ENCODE measurements around the gene AFAP1L1.

AFAP1L1 gene

DNA sequence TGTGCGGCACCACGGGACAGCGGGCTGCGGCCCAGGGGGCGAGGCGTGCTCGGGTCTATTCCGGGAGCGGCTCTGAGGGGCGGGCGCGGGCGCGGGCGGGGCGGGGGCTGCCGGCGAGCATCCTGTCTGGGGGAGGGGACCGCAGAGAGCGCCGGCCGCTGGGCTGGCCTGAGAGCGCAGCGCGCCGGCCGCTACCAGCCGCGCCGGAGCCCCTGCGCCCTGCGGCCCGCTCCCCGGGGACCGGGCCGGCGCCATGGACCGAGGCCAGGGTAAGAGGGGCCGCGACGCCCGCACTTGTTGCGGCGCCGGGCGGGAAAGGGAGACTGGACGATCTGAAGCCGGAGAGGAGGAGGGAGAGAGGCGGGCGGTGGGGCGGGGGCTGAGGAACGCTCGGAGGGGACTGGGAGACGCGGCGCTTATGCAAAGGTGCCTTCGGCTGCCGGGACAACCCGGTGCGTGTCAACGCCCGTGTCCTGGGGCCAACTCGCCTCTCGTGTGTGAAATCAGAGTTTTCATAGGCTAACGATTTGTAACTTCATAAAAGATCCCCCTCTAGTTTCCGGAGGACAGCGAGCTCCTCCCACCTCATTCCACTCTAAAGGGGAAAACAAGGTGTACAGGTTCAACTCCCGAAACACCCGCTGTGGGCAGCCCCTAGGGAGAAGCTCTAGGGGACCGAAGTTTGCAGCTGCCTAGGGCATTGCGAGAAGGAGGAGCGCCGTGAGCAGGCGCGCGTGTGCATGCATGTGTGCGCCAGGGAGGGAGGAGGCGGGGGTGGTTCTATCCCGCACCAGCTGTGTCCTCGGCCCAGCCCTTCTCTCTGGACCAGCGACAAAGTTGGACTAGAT lies at the start of gene AFAP1L1:
Gene AFAP1L1, plus strand, starts transcription at position 144 of the 848 bp plus-strand sequence. Its CDS starts 110 bp downstream, at position 254.
- no peak for TF ChIP-seq ZNF274 (IDR thresholded peaks at IDR 0.05; ENCODE audit: low read depth, low read length)

DNA sequence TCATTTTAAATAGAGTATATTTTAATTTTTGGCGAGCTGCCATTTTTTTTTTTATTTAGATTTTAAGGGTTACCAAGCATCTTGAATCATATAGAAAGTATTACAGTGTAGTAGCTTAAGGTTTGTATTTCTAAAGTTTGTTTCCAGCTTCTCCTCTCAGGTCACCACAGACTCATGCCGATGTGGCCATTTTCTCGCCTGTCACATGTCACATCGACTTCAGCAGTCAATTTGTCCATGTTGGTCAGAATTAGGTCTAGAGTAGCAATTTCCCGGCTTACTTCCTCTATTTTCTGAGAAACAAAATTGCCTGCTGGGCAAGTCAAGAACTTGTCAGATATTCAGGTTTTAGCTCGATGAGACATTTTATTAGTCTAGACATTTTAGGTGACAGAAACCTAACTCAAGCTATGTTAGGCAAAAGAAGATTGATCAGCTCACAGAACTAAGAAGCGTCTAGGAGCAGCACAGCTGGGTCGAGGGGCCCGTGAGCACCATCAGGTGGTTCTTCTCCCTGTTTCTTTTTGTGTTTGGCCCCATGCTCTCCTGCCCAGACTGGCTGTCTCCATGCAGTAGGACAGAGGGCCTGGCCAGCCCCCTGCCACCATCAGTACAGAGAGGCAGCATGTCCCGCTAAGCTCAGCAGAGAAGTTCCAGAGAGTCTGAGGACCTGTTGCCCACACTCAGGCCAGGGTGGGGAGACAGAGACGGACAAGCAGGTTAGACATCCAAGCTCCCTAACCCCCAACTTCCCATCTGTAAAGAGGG lies 48.4 kb upstream of the AFAP1L1 start:
- no peak for TF ChIP-seq ZNF274 (IDR thresholded peaks at IDR 0.05; ENCODE audit: low read depth, low read length)
- no peak overlapping the region for H3K4me3 ChIP-seq (ENCODE audit: low read length)

More for the DNA sequence above, at the start of gene AFAP1L1:
- H3K4me3 ChIP-seq (ENCODE audit: low read length) = peak within 1 kb of the TSS; percentile 29; the same call in 1 of the 2 replicates

DNA sequence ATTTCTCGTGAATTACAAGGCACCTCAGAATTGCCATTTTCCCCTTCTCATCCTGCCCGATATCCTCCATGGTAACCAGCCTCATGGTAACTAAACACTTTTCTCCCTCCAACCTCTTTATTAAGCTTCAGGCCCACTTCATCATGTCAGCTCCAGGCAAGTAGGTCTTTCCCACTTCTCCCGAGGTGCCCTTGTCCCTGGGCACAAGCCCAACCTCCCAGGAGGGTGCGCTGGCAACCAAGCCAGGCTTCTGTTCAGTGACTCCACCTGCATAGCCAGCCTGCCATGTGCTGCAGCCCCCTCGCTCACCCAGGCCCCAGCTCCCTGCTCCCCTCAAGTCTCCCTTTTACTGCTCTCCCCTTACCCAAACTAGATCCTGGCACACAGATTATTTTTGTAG lies 47.4 kb upstream of the AFAP1L1 start:
- no peak for TF ChIP-seq ZNF274 (IDR thresholded peaks at IDR 0.05; ENCODE audit: low read depth, low read length)
- H3K4me3 ChIP-seq (ENCODE audit: low read length) = no peak overlapping the region

DNA sequence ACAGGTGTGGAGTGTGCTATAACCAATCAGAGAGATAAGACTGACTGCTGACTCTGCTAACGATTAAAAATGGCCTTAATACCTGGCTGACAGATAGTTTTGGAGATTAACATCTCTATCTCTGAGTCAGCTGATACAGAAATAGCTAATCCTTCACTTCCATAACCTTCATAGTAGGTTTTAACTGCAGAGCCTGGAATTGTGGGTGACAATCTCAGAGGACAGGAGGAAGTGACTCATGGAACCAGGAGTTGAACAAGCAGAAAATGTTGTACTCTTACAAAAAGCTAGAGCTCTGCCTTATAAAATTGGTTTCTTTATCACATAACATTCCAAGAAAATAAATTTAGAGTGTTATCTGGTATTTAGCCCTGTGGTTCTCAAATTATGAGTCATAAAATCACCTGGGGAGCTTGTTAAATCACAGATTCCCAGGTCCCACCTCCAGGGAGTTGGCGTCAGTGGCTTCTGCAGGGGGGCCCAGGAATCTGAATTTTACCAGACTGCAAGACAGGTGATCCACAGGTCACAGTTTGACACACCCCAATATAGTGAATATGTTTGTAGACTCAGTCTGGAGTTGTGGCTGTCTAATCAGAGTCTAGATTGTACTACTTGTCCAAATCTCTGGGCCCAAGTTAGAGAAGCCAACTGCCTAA lies 44.4 kb upstream of the AFAP1L1 start:
- no peak for TF ChIP-seq ZNF274 (IDR thresholded peaks at IDR 0.05; ENCODE audit: low read depth, low read length)
- H3K4me3 ChIP-seq (ENCODE audit: low read length) = no peak overlapping the region

DNA sequence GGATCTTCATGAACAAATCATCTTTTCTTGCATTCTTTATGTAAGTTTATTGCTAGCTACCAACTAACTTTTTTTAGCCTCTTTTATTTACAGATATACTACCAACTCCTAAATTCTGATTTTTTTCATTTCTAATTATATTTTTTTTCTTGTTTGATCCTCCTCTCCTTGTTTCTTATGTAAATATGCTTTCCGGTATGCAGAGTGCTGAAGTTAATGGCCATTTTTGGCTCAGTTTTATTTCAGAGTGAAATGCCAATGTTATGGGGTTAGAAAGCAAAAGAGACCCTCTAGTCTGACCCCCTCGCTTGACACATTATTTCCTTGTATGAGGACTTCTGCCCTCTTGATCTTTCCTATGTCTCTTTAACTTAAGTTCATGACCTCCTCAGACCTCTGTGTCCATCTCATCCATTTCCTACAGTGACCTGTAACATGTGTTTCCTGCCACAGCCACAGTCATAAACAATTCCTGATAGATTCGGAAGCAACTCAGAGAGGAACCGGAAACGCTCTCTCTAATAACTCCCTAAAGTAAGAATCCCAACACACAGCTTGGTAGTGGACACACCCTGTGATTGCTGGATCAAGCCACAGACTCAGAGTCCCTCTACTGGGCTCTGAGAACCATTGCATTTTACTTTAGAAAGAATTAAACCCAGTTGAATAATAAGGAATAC lies 42.9 kb upstream of the AFAP1L1 start:
- H3K4me3 ChIP-seq (ENCODE audit: low read length) = no peak overlapping the region
- TF ChIP-seq ZNF274 (IDR thresholded peaks at IDR 0.05; ENCODE audit: low read depth, low read length) = no peak

DNA sequence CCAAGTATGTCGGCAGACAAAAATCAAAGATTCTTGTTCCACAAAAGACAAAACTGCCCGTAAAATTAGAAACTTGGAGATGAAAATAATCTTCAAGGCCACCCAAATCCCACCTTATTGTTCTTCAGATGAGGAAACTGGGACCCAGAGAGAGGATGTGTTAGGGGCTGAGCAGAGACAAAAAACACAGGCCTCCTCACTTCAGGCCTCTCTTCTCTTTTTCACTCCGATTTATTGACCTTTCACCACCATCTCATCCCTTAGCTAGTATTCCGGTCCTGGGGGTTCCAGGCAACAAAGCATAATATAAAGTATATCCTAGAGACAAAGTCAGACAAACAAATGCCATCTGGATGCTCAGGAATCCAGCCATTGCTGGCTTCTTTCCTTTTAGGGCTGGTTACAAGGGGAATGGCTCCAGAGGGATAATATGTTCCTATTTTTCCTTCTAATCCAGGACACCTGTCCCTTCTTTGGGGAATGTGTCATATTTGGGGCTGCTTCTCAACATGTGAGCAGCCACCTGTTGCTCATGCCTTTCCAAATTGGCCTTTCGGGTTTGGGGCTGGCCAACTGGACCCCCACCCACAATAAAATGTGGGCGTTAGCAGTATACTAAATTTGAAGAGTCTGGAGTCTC lies 42.2 kb upstream of the AFAP1L1 start:
- H3K4me3 ChIP-seq (ENCODE audit: low read length) = no peak overlapping the region
- no peak for TF ChIP-seq ZNF274 (IDR thresholded peaks at IDR 0.05; ENCODE audit: low read depth, low read length)

DNA sequence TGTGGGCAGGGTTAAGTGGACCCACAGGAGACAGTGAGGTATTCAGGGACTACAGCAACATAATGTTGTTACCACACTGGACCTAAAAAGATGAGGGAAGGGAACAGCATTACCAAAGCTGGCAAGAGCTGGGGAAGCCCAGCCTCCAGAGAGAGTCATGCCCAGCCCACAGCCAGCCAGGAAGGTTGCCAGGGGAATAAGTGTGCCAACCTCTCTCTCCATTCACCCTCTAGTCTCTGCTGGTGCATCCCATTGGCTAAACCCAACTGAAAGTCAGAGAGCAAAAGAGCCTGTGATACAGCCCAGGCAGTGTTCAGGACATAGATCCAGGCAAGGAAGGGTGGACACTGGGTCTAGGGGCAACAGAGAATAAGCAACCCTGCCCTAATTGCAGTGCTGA lies 35.8 kb upstream of the AFAP1L1 start:
- H3K4me3 ChIP-seq (ENCODE audit: low read length) = no peak overlapping the region
- TF ChIP-seq ZNF274 (IDR thresholded peaks at IDR 0.05; ENCODE audit: low read depth, low read length) = no peak

DNA sequence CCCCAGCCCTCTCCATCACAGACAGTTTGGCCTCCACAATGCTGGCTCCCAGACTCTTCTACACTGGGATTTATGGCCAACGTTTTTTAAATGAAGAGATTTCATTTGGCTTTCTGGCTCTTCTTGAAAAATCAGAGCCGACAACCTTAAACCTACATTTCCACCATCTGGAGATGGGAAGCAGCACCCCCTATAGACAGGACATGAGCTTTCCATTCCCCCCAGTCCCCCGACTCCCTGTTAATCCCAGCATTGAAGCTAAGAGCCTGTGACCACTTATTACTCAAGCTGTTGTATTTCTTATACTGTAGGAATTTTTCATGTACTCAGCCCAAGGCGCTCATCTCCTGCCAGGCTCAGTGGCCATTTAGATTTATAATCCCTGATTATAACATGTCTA lies 34.0 kb upstream of the AFAP1L1 start:
- H3K4me3 ChIP-seq (ENCODE audit: low read length) = no peak overlapping the region
- TF ChIP-seq ZNF274 (IDR thresholded peaks at IDR 0.05; ENCODE audit: low read depth, low read length) = no peak

DNA sequence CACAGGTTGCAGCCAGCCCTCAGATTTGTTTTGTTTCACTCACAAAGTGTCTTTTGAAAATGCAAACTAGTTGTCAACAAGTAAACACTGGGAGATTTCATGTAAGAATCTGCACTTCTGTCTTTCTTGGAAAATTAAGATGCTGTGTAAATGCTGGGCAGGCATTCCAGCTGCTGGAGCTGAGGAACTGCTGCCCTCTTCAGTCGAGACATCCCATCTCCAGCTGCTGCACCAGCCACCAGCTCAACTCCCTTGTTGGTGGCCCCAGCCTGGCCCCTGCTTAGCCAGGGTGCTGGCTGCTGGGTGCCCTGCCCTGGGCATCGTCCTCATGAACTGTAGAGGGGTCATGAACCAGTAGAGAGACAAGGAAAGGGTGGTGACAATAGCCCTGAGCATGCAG lies 33.1 kb upstream of the AFAP1L1 start:
- no peak overlapping the region for H3K4me3 ChIP-seq (ENCODE audit: low read length)
- no peak for TF ChIP-seq ZNF274 (IDR thresholded peaks at IDR 0.05; ENCODE audit: low read depth, low read length)

DNA sequence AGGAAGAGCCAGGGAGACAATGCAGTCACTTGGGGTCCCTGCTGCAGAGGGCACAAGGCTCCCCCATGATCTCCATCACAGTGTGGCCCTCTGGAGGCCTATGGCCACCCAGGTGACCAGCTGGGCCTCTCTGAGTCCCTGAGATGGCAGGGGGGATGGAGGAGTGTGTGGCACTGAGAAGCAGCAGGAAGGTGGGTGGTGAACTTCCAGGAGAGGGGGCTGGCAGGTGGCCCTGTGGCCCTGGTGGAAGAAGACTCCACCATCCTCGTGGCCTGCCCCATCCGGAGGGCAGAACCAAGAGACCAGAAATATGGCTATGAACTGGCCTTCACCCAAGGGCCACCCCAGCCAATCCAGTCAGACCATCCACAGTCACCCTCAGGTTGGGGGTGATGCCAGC lies 31.7 kb upstream of the AFAP1L1 start:
- no peak for TF ChIP-seq ZNF274 (IDR thresholded peaks at IDR 0.05; ENCODE audit: low read depth, low read length)
- no peak overlapping the region for H3K4me3 ChIP-seq (ENCODE audit: low read length)

DNA sequence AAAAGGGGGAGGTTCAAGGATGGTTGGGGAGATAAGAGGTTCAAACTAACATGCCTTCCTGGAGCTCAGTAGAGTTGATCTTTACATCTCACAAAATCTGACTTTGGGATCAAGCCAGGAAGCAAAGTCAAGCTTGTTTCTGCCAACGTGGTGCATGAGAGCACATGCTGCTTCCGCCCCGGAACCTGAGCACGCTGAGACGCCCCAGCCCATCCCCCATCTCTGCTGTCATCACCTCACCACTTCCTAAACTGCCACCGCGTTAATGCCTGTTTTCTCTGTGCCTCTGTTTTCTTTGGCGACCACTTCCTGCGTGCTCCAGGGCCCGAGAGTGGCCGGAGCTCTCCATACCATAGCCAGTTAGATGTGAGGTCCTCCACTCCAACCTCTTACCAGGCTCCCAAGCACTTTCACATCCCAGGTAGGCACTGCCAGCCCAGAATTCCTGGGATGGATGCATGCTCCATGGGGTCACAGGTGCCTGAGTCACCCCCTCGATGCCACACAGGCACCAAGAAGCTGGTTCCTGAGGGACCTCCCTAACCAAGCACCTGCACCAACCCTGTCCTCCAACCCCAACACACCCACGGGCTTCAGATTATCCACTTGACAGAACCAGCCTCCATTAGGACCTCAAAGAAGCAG lies 31.2 kb upstream of the AFAP1L1 start:
- TF ChIP-seq ZNF274 (IDR thresholded peaks at IDR 0.05; ENCODE audit: low read depth, low read length) = no peak
- no peak overlapping the region for H3K4me3 ChIP-seq (ENCODE audit: low read length)

DNA sequence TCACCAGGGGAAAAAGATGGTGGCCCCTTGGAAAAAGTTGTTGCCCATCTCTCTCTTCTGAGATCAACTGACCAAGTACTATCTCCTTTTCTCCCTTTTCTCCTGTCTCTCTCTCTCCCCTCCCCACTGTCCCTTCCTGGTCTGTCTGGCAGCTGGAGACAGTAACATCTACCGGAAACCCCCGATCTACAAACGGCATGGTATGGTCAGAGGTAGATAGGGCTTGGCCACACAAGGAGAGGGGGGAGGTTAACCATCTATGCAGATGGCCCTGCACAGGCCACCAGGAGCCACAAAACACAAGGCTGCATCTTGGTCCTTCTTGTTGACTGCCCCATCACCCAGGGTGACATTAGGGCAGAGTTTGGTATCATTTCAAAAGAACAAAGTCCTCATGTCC lies 29.3 kb upstream of the AFAP1L1 start:
- no peak for TF ChIP-seq ZNF274 (IDR thresholded peaks at IDR 0.05; ENCODE audit: low read depth, low read length)
- no peak overlapping the region for H3K4me3 ChIP-seq (ENCODE audit: low read length)

DNA sequence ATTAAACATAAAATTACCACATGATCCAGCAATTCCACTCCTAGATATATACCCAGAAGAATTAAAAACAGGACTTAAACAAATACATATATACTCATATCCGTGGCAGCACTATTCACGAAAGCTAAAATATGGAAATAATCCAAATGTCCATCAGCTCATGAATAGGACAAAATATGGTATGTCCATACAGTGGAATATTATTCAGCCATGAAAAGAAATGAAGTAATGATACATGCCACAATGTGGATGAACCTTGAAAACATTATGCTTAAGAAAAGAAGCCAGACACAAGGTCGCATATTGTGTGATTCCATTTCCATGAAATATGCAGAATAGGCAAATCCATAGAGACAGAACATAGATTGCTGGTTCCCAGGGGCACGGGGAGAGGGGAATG lies 24.8 kb upstream of the AFAP1L1 start:
- no peak for TF ChIP-seq ZNF274 (IDR thresholded peaks at IDR 0.05; ENCODE audit: low read depth, low read length)
- H3K4me3 ChIP-seq (ENCODE audit: low read length) = no peak overlapping the region
